ENCODE measurements around the gene AJUBA. TPM values are rescaled to one million over a fixed set of nuclear protein-coding genes. Genes with fewer than 3 reads are reported as not detected.
A peak's percentile ranks its signal among the peaks of the same experiment; 100 is the strongest.

AJUBA gene
- total and polyA plus RNA-seq, 7 donors: 0.23 to 7.8 (median 5.1) TPM

DNA sequence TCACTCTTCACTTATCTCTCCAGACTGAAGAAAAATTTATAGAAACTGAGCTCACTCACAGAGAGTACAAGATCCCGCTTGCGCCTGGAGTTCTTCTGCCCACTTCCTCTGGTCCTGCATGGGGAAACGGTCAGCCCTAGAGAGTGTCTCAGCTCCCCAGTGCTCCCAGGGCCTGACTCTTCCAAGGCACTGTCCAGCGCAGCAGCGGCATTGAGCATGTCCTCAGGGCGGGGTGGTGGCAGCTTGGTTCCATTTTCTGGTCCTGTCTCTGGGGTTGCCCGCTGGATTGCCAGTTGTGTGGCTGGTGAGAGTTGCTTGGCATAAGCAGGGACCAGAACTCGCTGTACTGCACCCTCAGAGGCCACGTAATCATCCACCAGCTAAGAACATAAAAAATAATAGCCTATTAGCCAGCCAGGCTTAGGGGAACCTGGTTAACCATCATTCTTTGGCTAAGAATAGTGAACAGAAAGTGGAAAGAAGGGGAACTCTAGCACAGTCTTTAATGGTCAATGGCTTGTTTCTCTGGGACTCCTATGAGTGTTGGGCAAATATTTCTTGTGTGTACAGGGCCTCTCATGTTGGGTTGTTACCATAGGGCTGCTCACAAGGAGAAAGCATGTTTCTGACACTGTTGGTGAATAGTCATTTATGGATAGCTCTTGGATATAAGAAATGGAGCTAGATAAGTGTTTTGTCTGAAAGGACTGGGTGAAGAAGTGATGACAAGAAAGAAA, 13.7 kb upstream of the AJUBA start:
- Histone ChIP-seq H3K4me1 (peaks cover 0 to 8% (median 2%) of the 10 kb centered on the region in 4 donors), H3K27me3 (no peaks in the 10 kb centered on the region), H3K4me3 (no peak overlapping the region), H3K36me3 (no peaks in the 10 kb centered on the region), H3K27ac (no peak overlapping the region), H3K9me3 (no peaks in the 10 kb centered on the region)
- no peak for DNase-seq
- 93 to 95% methylated on average over 9 of the region's 9 CpGs for whole genome bisulfite sequencing, 2 donors
- intact Hi-C loops (cut with DNase I): no loop called here
- TF ChIP-seq EP300 (IDR thresholded peaks at IDR 0.05) (no peak), POLR2A (IDR thresholded peaks at IDR 0.05) (no peak), POLR2AphosphoS5 (IDR thresholded peaks at IDR 0.05) (no peak)
- TF ChIP-seq, protein P1, sequence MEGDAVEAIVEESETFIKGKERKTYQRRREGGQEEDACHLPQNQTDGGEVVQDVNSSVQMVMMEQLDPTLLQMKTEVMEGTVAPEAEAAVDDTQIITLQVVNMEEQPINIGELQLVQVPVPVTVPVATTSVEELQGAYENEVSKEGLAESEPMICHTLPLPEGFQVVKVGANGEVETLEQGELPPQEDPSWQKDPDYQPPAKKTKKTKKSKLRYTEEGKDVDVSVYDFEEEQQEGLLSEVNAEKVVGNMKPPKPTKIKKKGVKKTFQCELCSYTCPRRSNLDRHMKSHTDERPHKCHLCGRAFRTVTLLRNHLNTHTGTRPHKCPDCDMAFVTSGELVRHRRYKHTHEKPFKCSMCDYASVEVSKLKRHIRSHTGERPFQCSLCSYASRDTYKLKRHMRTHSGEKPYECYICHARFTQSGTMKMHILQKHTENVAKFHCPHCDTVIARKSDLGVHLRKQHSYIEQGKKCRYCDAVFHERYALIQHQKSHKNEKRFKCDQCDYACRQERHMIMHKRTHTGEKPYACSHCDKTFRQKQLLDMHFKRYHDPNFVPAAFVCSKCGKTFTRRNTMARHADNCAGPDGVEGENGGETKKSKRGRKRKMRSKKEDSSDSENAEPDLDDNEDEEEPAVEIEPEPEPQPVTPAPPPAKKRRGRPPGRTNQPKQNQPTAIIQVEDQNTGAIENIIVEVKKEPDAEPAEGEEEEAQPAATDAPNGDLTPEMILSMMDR (IDR thresholded peaks at IDR 0.05): no peak

DNA sequence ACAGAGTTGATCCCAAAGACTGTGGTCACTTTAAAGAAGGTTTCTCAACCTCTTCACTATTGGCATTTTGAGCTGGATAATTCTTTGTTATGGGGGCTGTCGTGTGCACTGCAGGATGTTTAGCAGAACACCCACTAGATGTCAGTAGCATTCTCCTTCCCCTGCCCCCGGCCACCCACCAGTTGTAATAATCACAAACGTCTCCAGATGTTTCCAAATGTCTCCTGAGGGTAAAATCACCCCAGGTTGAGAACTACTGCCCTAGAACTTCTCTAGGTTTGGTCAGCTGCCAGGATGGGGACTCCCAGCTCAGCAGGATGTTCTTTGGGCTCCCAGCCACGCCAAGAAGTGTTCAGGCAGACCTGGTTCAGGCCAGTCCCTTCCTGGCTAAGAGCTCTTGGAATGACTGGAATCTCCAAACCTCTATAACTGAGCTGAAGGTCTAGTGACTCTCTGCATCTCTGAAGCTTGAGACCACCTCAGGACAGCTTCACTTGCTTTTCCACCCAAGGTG, 12.5 kb upstream of the AJUBA start:
- H3K4me1 ChIP-seq: peaks cover 0 to 8% (median 2%) of the 10 kb centered on the region in 4 donors
- H3K4me3 ChIP-seq: no peak overlapping the region
- no peaks in the 10 kb centered on the region for H3K36me3 ChIP-seq
- WGBS, 2 donors: 15 to 17% methylated on average over 4 of the region's 4 CpGs
- no peaks in the 10 kb centered on the region for H3K27me3 ChIP-seq
- TF ChIP-seq, protein P1 (IDR thresholded peaks at IDR 0.05): peak in 2 of 4 experiments; percentile 21 to 31
- no peak for TF ChIP-seq EP300 (IDR thresholded peaks at IDR 0.05)
- no peak for TF ChIP-seq POLR2A (IDR thresholded peaks at IDR 0.05)
- TF ChIP-seq POLR2AphosphoS5 (IDR thresholded peaks at IDR 0.05): no peak
- no peaks in the 10 kb centered on the region for H3K9me3 ChIP-seq
- no peak overlapping the region for H3K27ac ChIP-seq
- DNase-seq: peak; percentile 67
- intact Hi-C loops (cut with DNase I): no loop called here

DNA sequence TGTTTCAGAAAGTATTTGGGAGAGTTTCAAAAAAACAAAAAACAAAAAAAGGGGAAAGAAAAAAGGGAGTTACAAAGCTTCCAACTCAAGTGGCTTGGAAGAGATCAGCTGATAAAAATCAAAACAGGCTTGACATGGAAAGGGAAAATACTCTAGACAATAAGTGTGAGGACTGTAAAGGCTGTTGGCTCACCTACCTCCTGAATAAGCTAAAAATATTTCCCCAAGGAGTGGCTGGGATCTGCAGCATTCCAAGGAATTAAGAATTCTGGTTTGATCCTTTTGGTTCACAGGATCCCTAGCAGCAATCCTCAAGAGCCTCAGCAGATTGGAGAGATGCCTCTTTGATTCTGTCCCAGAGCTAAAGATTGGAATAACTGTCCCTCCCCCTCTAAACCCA, 11.2 kb upstream of the AJUBA start:
- H3K27ac ChIP-seq: no peak overlapping the region
- H3K9me3 ChIP-seq: no peaks in the 10 kb centered on the region
- peaks cover 0 to 8% (median 2%) of the 10 kb centered on the region in 4 donors for H3K4me1 ChIP-seq
- TF ChIP-seq, protein P1 (IDR thresholded peaks at IDR 0.05): no peak
- no peak for TF ChIP-seq EP300 (IDR thresholded peaks at IDR 0.05)
- peaks cover 0 to 6% (median 0%) of the 10 kb centered on the region in 4 donors for H3K36me3 ChIP-seq
- no peaks in the 10 kb centered on the region for H3K27me3 ChIP-seq
- H3K4me3 ChIP-seq: no peak overlapping the region
- intact Hi-C loops (cut with DNase I): no loop called here
- DNase-seq: no peak

DNA sequence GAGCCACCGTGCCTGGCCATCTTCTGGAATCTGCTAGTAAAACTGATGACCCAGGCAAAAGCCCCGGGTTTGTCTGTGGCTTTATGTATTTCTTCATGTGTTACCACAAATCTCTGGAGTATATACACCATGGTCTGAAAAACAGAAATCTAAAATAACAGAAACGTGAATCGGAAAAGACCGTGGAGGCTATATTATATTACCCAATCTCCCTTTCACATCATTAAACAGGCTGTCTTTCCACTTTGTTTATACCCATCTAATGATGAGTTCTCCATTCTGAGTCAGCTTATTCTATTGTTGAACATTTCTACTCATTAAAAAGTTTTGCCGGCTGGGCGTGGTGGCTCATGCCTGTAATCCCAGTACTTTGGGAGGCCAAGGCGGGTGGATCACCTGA, 9.5 kb upstream of the AJUBA start:
- TF ChIP-seq EP300 (IDR thresholded peaks at IDR 0.05) (no peak), POLR2A (IDR thresholded peaks at IDR 0.05) (no peak), POLR2AphosphoS5 (IDR thresholded peaks at IDR 0.05) (no peak)
- TF ChIP-seq, protein P1 (IDR thresholded peaks at IDR 0.05): no peak
- DNase-seq: no peak
- WGBS, 2 donors: 89 to 94% methylated on average over 8 of the region's 8 CpGs
- Histone ChIP-seq H3K4me1 (peaks cover 0 to 8% (median 2%) of the 10 kb centered on the region in 4 donors), H3K4me3 (no peak overlapping the region), H3K36me3 (peaks cover 0 to 10% (median 0%) of the 10 kb centered on the region in 4 donors), H3K27ac (no peak overlapping the region), H3K9me3 (no peaks in the 10 kb centered on the region), H3K27me3 (no peaks in the 10 kb centered on the region)
- intact Hi-C loops (cut with DNase I): no loop called here

All from sigmoid colon (tissue), 7 donors.